CD14-positive monocyte (primary cell): Measurements from ENCODE around the gene CSPG5. TPM values are rescaled to one million over a fixed set of nuclear protein-coding genes. Genes with fewer than 3 reads are reported as not detected.
A peak's percentile ranks its signal among the peaks of the same experiment; 100 is the strongest.

ENCODE experiments used
- DNase-seq, 3 donors: peaks; one replicate each; pipeline ENCODE4 v3.0.0-alpha.2; 2011 to 2022
- H2AFZ ChIP-seq: 2 replicates; pipeline ENCODE4 v1.6.0; 2012; ENCODE audit warnings: mild to moderate bottlenecking, low read depth, low read length, inconsistent platforms; ENCODE audit not compliant: insufficient read depth, poor library complexity, severe bottlenecking
- H3K27ac ChIP-seq, 2 donors: 1 replicate in 1 of 2; 2 replicates in 1 of 2; pipeline ENCODE4 v1.5.1; 2012 to 2013; ENCODE audit warnings: low read length in 2 of 2, control low read depth in 1 of 2, inconsistent platforms in 1 of 2, low read depth in 1 of 2, mild to moderate bottlenecking in 1 of 2
- H3K27me3 ChIP-seq, 2 donors: one replicate each; pipeline versions ENCODE4 v1.6.0 to v1.6.1; 2011 to 2013; ENCODE audit warnings: low read length in 2 of 2; ENCODE audit not compliant: control insufficient read depth in 2 of 2, insufficient read depth in 2 of 2
- H3K36me3 ChIP-seq, 2 donors: replicated peaks in 1 of 2; 1 replicate in 1 of 2; 2 replicates in 1 of 2; pipeline versions ENCODE4 v1.5.1 to v1.6.1; 2012 to 2013; ENCODE audit warnings: low read length in 2 of 2, control low read depth in 1 of 2, inconsistent platforms in 1 of 2, mild to moderate bottlenecking in 1 of 2; ENCODE audit not compliant: insufficient read depth in 2 of 2, control insufficient read depth in 1 of 2
- H3K4me1 ChIP-seq, 2 donors: 1 replicate in 1 of 2; 2 replicates in 1 of 2; pipeline versions ENCODE4 v1.5.1 to v1.6.1; 2012 to 2013; ENCODE audit warnings: low read length in 2 of 2, control low read depth in 1 of 2, inconsistent platforms in 1 of 2, mild to moderate bottlenecking in 1 of 2, moderate library complexity in 1 of 2; ENCODE audit not compliant: insufficient read depth in 2 of 2, control insufficient read depth in 1 of 2
- H3K4me2 ChIP-seq: replicated peaks from 2 replicates; pipeline ENCODE3; 2012; ENCODE audit warnings: low read length, moderate library complexity, mild to moderate bottlenecking; ENCODE audit not compliant: poor library complexity, severe bottlenecking; ENCODE audit errors: extremely low read depth
- H3K4me3 ChIP-seq, 3 experiments: fragments of 200-600 bp in 1 of 3; sonication (generic) in 1 of 3; replicated peaks in 1 of 3; 1 replicate in 2 of 3; 2 replicates in 1 of 3; pipeline ENCODE4 v1.5.1; 2011 to 2013; ENCODE audit warnings: low read length in 3 of 3, mild to moderate bottlenecking in 3 of 3, control low read depth in 2 of 3, low read depth in 2 of 3, inconsistent platforms in 1 of 3, moderate library complexity in 1 of 3
- H3K79me2 ChIP-seq: 2 replicates; pipeline ENCODE4 v1.6.0; 2012; ENCODE audit warnings: mild to moderate bottlenecking, control low read depth, inconsistent platforms, low read length, moderate library complexity; ENCODE audit not compliant: insufficient read depth
- H3K9ac ChIP-seq: 2 replicates; pipeline ENCODE4 v1.6.0; 2017; ENCODE audit warnings: low read length, mild to moderate bottlenecking; ENCODE audit not compliant: insufficient read depth, poor library complexity, severe bottlenecking
- H3K9me3 ChIP-seq, 2 donors: replicated peaks in 1 of 2; 1 replicate in 1 of 2; 2 replicates in 1 of 2; pipeline versions ENCODE4 v1.5.1 to v1.6.1; 2012 to 2013; ENCODE audit warnings: low read length in 2 of 2, control low read depth in 1 of 2; ENCODE audit not compliant: control insufficient read depth in 1 of 2, insufficient read depth in 1 of 2
- H4K20me1 ChIP-seq: 2 replicates; pipeline ENCODE4 v1.6.0; 2012; ENCODE audit warnings: mild to moderate bottlenecking, low read length, control low read depth, moderate library complexity; ENCODE audit not compliant: insufficient read depth
- H3K27ac Mint-ChIP-seq, 7 donors: one replicate each; pipeline ENCODE4 v1.8.0; 2020; ENCODE audit warnings: mild to moderate bottlenecking in 7 of 7, mixed read lengths in 7 of 7, moderate library complexity in 6 of 7, inconsistent platforms in 2 of 7
- H3K27me3 Mint-ChIP-seq, 3 donors: one replicate each; pipeline ENCODE4 v1.8.0; 2021 to 2022; ENCODE audit warnings: low read depth in 3 of 3, mild to moderate bottlenecking in 3 of 3, mixed read lengths in 3 of 3, moderate library complexity in 3 of 3, inconsistent platforms in 1 of 3
- H3K36me3 Mint-ChIP-seq, 2 donors: one replicate each; pipeline ENCODE4 v1.8.0; 2020; ENCODE audit warnings: mixed read lengths in 2 of 2, inconsistent platforms in 1 of 2, mild to moderate bottlenecking in 1 of 2
- H3K4me1 Mint-ChIP-seq: one replicate; pipeline ENCODE4 v1.8.0; 2020; ENCODE audit warnings: mild to moderate bottlenecking, mixed read lengths
- H3K4me3 Mint-ChIP-seq, 2 donors: one replicate each; pipeline ENCODE4 v1.8.0; 2020; ENCODE audit warnings: mild to moderate bottlenecking in 2 of 2, mixed read lengths in 2 of 2, moderate library complexity in 1 of 2
- H3K9me3 Mint-ChIP-seq, 7 donors: one replicate each; pipeline ENCODE4 v1.8.0; 2020 to 2022; ENCODE audit warnings: mixed read lengths in 7 of 7, mild to moderate bottlenecking in 6 of 7, moderate library complexity in 6 of 7, inconsistent platforms in 2 of 7
- CTCF ChIP-seq: fragments of 200-600 bp; IDR thresholded peaks from one replicate; pipeline ENCODE4 v1.8.0; 2022; ENCODE audit warnings: antibody characterized with exemption, mild to moderate bottlenecking
- WGBS: methylation state at CpG from one replicate; pipeline ENCODE4 v1.1.5; 2013; ENCODE audit warnings: missing lambda C conversion rate; ENCODE audit not compliant: insufficient coverage; 5-methylcytosine and 5-hydroxymethylcytosine counted together
- intact Hi-C, 2 donors: fragments of 100-400 bp; cut with micrococcal nuclease; formaldehyde crosslinking; loops; one replicate each; pipeline versions ENCODE4 v1.15.0 to v1.15.1; 2023
- polyA plus RNA-seq, 3 donors: library from polyadenylated mRNA; depleted of rRNA in 1 of 3; unstranded in 2 of 3; stranded (reverse) in 1 of 3; fragments of 300-500 nt in 2 of 3; fragments of >200 nt in 1 of 3; fragmentation: Illumina TruSeq in 2 of 3; gene quantifications; 1 replicate in 2 of 3; 2 replicates in 1 of 3; pipeline ENCODE4 v1.2.3, GENCODE V29; 2012 to 2021

The CSPG5 gene
- polyA plus RNA-seq, 3 donors = not detected

DNA sequence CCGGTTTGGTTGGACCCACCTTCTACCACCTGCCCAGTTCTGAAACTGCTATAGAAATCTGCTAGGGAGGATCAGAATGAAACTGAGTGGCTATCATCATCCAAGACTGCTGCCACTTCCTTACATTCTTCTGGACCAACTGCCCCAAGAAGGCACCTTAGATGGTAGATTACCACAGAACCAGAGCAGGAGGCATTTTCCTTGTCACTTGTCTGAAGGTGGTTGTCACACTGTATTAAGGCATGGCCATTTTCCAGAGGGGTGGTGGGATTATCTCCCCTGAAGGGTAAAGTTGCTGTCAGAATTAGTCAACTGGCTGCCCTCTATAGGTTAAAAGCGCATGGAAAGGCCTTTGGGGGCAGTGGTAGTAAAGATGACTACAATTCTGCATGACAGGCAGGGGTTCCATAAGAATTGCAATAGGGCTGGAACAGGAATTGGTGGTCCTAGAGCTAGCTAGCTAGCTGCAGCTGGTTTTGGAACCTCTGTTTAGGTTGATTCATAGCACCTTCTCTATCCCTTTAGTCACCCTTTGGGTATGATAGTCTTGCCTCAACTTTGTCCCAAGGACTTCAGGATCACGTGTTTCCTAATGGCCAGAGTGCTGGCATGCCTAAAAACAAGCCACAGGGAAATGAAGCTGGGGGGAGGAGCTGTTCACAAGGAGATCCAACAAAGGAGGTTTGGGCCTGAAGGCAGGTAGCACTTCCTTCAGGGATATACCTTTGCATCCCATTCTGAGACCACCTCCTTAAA is 4.8 kb upstream of the CSPG5 start:
- 91% methylated on average over 2 of the region's 3 CpGs for WGBS
- peaks cover 5 to 7% of the 10 kb centered on the region in 2 donors for H3K4me1 ChIP-seq
- H3K79me2 ChIP-seq = no peaks in the 10 kb centered on the region
- DNase-seq = no peak
- TF ChIP-seq CTCF = no peak
- no peaks in the 10 kb centered on the region for H3K4me1 Mint-ChIP-seq
- no peak overlapping the region for H3K4me3 Mint-ChIP-seq
- peaks cover 30 to 36% of the 10 kb centered on the region in 2 donors for H3K36me3 ChIP-seq
- H3K9me3 ChIP-seq = peaks cover 0 to 14% of the 10 kb centered on the region in 2 donors
- H3K27ac Mint-ChIP-seq = no peak overlapping the region
- H4K20me1 ChIP-seq = no peaks in the 10 kb centered on the region
- peaks cover 25 to 34% of the 10 kb centered on the region in 2 donors for H3K27me3 ChIP-seq
- no peak overlapping the region for H3K4me3 ChIP-seq
- H3K9ac ChIP-seq = no peak overlapping the region
- H3K9me3 Mint-ChIP-seq = peaks cover 0 to 7% (median 2%) of the 10 kb centered on the region in 7 donors
- intact Hi-C loops = no loop called here
- H3K27ac ChIP-seq = no peak overlapping the region
- peaks cover 29 to 33% of the 10 kb centered on the region in 2 donors for H3K36me3 Mint-ChIP-seq
- peaks cover 28 to 41% (median 32%) of the 10 kb centered on the region in 3 donors for H3K27me3 Mint-ChIP-seq
- H3K4me2 ChIP-seq = no peak overlapping the region
- H2AFZ ChIP-seq = no peak overlapping the region

GRCh38 chr3:47581835-47582234 is 3.2 kb upstream of the CSPG5 start:
- Histone ChIP-seq H3K4me1 (peaks cover 11 to 16% of the 10 kb centered on the region in 2 donors), H3K4me3 (no peak overlapping the region), H3K27me3 (peaks cover 33 to 43% of the 10 kb centered on the region in 2 donors), H3K27ac (no peak overlapping the region), H2AFZ (no peak overlapping the region), H3K36me3 (peaks cover 14 to 20% of the 10 kb centered on the region in 2 donors), H3K9me3 (peaks cover 0 to 14% of the 10 kb centered on the region in 2 donors), H3K4me2 (no peak overlapping the region), H4K20me1 (no peaks in the 10 kb centered on the region), H3K9ac (no peak overlapping the region), H3K79me2 (no peaks in the 10 kb centered on the region)
- DNase-seq = no peak
- Mint-ChIP-seq H3K4me3 (peak overlapping the region in 1 of 2 donors; percentile 23), H3K36me3 (peaks cover 14 to 19% of the 10 kb centered on the region in 2 donors), H3K27ac (no peak overlapping the region), H3K9me3 (peaks cover 0 to 7% (median 2%) of the 10 kb centered on the region in 7 donors), H3K27me3 (peaks cover 35 to 56% (median 44%) of the 10 kb centered on the region in 3 donors), H3K4me1 (peaks cover 2% of the 10 kb centered on the region)
- no peak for TF ChIP-seq CTCF
- intact Hi-C loops = no loop called here
- 100% methylated on average over 2 of the region's 4 CpGs for WGBS
